ENCODE data around the gene DSTYK.

Gene DSTYK

GRCh38 chr1:205121660-205122488, 89.6 kb downstream of the DSTYK start, which contains the start of gene RBBP5:
RBBP5 (minus strand) TSS chr1:205121978; CDS start chr1:205121873, 105 bp downstream.
- DNase-seq, result peak; percentile 99

- DNase-seq, result no peak
Observed at GRCh38 chr1:205118752-205119151, 92.8 kb downstream of the DSTYK start.

- no peak for DNase-seq
Observed at GRCh38 chr1:205111354-205111753, 100.1 kb downstream of the DSTYK start.

- no peak for DNase-seq
Observed at GRCh38 chr1:205109711-205110110, 101.8 kb downstream of the DSTYK start.

DNA sequence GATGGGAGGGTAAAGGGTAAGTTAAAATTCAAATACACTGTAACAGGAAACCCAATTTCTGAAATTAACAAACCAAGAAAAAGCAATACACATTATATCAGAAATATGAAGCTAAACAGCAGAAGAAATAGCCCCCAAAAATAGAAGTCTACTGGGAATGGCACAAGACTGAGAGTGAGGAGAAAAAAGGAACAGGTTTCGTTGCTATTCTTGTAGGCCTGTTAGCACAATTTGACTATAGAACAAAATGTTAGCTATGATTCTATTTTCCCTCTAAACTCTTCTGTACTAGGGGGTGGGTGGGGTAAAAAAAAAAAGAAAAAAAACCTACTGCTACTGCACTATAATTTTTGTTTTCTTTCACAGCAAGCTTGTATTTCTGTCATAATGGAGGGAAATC, 102.2 kb downstream of the DSTYK start:
- no peak for DNase-seq

DNA sequence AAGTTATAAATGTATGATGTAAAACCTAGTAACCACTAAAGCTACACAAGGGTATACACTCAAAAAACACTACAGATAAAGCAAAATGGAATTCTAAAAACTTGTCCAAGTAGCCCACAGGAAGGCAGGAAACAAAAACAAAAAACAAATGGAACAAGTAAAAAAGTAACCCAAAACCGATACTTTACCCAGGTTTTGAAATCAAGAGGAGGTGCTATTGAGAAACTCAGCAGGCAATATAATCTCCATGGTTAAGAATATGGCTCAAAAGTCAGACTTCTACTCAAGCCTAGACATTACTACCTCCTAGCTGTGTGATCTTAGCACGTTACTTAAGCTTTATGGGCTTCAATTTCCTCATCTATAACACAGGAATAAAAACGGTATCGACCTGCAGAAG, 103.0 kb downstream of the DSTYK start:
- DNase-seq, result no peak

DNA sequence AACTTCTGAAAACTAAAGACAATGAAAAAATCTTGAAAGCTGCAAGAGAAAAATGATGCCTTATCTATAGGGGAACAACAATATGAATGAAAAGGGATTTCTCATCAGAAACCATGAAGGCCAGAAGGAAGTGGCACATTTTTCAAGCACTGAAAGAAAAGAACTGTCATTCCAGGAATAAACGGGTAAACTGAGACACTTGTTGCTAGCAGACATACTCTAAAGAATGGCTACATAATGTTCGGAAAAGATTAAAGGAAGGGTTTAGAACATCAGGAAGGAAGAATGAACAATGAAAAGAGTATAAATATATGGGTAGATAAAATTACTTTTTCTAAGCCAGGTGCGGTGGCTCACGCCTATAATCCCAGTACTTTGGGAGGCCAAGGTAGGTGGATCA, 104.2 kb downstream of the DSTYK start:
- DNase-seq, result no peak

- DNase-seq, result no peak
Observed at GRCh38 chr1:205102404-205102803, 109.1 kb downstream of the DSTYK start.

- no peak for DNase-seq
Observed at GRCh38 chr1:205098242-205098641, 113.3 kb downstream of the DSTYK start.

DNA sequence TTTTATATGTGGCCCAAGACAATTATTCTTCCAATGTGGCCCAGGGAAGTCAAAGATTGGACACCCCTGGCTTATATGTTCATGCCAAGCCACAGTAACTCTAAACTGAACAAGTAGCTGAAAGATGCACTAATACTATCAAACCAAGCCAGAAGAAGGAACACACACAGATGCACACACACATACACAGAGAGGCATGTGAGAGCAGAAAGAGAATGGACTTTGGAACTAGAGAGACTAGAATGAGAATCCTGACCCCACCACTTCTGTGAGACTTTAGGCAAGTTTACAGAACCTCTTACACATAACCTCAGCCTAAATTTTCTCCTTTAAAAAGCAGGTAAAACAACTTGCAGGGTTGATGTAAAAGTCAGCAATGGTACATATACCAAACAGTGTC, 116.1 kb downstream of the DSTYK start:
- no peak for DNase-seq
